ENCODE results near the gene NTMT1.
A peak's percentile ranks its signal among the peaks of the same experiment; 100 is the strongest.

Gene NTMT1

DNA sequence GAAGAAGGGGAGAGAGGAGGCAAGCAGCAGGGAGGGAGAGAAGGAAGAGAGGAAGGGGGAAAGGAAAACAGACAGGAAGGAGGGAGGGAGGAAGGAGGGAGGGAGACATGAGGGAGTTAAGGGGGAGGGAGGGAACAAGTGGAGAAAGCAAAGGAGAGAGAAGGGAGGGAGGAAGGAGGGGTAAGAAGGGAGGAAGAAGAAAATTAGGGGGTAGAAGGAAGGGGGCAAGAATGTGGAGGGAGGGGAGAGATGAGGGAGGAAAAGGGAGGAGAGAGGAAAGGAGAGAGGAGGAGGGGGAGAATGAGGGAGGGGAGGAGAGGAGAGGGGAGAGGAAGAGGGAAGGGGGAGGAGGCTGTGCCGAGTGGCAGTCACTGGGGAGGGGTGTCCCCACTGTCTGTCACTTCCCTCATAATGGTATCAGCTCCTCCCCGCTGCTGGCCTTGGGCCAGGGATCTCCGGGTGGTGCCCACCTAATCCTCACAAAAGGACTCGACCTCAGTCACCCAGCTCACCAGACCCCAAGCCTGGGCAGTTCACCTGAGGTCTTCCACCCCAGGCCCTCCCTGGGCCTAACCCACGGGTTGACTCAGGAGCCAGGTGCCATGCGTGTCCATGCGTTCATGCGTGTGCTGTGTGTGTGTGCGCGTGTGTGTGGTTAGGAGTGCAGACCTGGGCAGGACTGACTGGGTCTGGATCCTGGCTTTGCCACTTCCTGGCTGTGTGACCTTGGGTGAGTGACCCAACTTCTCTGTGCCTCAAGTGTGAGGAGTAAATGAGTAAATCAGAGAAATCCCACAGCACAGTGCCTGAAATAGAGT, 23.2 kb upstream of the NTMT1 start:
- no peak overlapping the region for H2BK120ac ChIP-seq (ENCODE audit: low read depth, low read length)
- H3K56ac ChIP-seq (ENCODE audit: low read length), result peak overlapping the region; percentile 93
- H4K8ac ChIP-seq (ENCODE audit: low read depth, low read length), result no peak overlapping the region
- H3K9ac ChIP-seq (ENCODE audit: low read length), result peak overlapping the region; percentile 66
- H2BK15ac ChIP-seq (replicated peaks; ENCODE audit: low read depth), result no peak overlapping the region
- no peak overlapping the region for H3K23ac ChIP-seq (ENCODE audit: low read length)
- peak overlapping the region; percentile 44 for H3K27ac ChIP-seq (ENCODE audit: low read depth, low read length)
- H3K79me2 ChIP-seq (ENCODE audit: control insufficient read depth, insufficient read depth, low read length), result no peaks in the 10 kb centered on the region
- peak overlapping the region; percentile 16 for H3K4me2 ChIP-seq (ENCODE audit: low read length)
- H3K27me3 ChIP-seq (ENCODE audit: insufficient read depth, low read length, poor library complexity), result no peaks in the 10 kb centered on the region
- peak; percentile 76 for DNase-seq
- no peaks in the 10 kb centered on the region for H3K36me3 ChIP-seq (ENCODE audit: control insufficient read depth, insufficient read depth, low read length)
- H3K4me3 ChIP-seq (ENCODE audit: low read length), result no peak overlapping the region
- H3K4me1 ChIP-seq (ENCODE audit: control insufficient read depth, low read depth, low read length), result peaks cover 15% of the 10 kb centered on the region
- peak overlapping the region; percentile 21 for H3K4ac ChIP-seq (ENCODE audit: low read depth, low read length)
- H2BK5ac ChIP-seq (ENCODE audit: low read length), result peak overlapping the region; percentile 96
- no CpG with 5 or more reads among the region's 10 CpGs for WGBS (ENCODE audit: extremely low coverage, insufficient coverage, low lambda C conversion rate)
- H2AK5ac ChIP-seq (ENCODE audit: low read length), result peak overlapping the region; percentile 100
- no peaks in the 10 kb centered on the region for H3K79me1 ChIP-seq (ENCODE audit: low read length)
- H3K18ac ChIP-seq (ENCODE audit: low read length), result peak overlapping the region; percentile 0
- H4K5ac ChIP-seq (ENCODE audit: low read length), result no peak overlapping the region

DNA sequence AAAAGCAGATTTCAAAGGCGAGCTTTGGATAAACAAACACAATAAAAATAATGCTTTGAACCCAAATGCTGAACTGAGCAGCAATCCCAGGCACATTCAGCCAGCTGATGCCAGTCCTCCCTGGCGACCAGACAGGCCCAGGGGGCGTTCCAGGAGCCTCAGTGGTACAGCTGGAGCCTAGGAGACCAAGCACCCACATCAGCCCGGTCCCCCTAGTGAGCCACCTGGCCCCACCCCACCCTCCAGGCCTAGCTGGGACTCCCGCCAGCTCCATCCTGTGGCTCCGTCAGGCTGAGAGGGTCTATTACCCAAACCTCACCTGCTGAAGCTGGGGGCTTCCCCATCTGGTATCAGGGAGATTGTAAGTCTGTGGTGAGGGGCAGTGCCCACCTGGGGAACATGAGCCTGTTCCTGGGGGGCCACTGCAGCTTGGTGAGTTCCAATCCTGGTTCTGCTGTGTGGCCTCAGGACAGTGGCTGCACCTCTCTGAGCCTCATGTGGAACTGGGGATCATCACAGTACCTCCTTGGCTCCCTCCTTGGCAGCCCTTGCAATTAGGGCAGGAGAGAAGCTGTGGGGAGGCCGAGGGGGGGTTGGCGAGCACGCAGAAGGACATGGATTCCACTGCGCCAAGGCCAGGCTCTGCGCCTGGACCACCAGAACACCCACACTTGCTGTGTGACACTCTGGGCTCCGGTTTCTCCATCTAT, 21.8 kb upstream of the NTMT1 start:
- no peak overlapping the region for H3K4me2 ChIP-seq (ENCODE audit: low read length)
- H2AK5ac ChIP-seq (ENCODE audit: low read length), result peak overlapping the region; percentile 99
- DNase-seq, result no peak
- H3K23ac ChIP-seq (ENCODE audit: low read length), result peak overlapping the region; percentile 66
- no peak overlapping the region for H3K4me3 ChIP-seq (ENCODE audit: low read length)
- peaks cover 9% of the 10 kb centered on the region for H3K4me1 ChIP-seq (ENCODE audit: control insufficient read depth, low read depth, low read length)
- H4K5ac ChIP-seq (ENCODE audit: low read length), result no peak overlapping the region
- peak overlapping the region; percentile 13 for H3K9ac ChIP-seq (ENCODE audit: low read length)
- H3K36me3 ChIP-seq (ENCODE audit: control insufficient read depth, insufficient read depth, low read length), result no peaks in the 10 kb centered on the region
- H4K8ac ChIP-seq (ENCODE audit: low read depth, low read length), result no peak overlapping the region
- WGBS (ENCODE audit: extremely low coverage, insufficient coverage, low lambda C conversion rate), result no CpG with 5 or more reads among the region's 12 CpGs
- peak overlapping the region; percentile 17 for H2BK120ac ChIP-seq (ENCODE audit: low read depth, low read length)
- H3K79me1 ChIP-seq (ENCODE audit: low read length), result no peaks in the 10 kb centered on the region
- H3K18ac ChIP-seq (ENCODE audit: low read length), result peak overlapping the region; percentile 31
- H3K56ac ChIP-seq (ENCODE audit: low read length), result peak overlapping the region; percentile 78
- peak overlapping the region; percentile 21 for H3K4ac ChIP-seq (ENCODE audit: low read depth, low read length)
- H3K79me2 ChIP-seq (ENCODE audit: control insufficient read depth, insufficient read depth, low read length), result no peaks in the 10 kb centered on the region
- peak overlapping the region; percentile 23 for H2BK15ac ChIP-seq (replicated peaks; ENCODE audit: low read depth)
- peak overlapping the region; percentile 70 for H2BK5ac ChIP-seq (ENCODE audit: low read length)
- no peaks in the 10 kb centered on the region for H3K27me3 ChIP-seq (ENCODE audit: insufficient read depth, low read length, poor library complexity)
- no peak overlapping the region for H3K27ac ChIP-seq (ENCODE audit: low read depth, low read length)

DNA sequence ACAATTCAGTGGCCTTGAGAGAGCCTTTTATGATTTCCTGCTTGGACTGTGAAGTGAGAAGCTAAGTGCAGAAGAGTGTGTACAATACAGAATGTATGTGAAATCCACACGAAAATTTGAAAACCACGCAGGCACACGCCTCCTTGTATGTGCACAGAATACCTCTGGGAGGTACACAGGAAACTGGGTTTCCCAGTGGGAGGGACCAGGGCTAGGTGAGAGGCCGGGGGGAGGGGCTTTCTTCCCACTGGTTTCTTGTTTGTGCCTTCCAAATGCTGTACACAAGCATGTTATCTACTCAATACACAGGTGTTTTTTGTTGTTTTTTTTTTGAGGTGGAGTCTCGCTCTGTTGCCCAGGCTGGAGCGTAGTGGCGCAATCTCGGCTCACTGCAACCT, 21.2 kb upstream of the NTMT1 start:
- H3K4me3 ChIP-seq (ENCODE audit: low read length), result no peak overlapping the region
- H2BK15ac ChIP-seq (replicated peaks; ENCODE audit: low read depth), result no peak overlapping the region
- no peaks in the 10 kb centered on the region for H3K27me3 ChIP-seq (ENCODE audit: insufficient read depth, low read length, poor library complexity)
- no peaks in the 10 kb centered on the region for H3K36me3 ChIP-seq (ENCODE audit: control insufficient read depth, insufficient read depth, low read length)
- no peak overlapping the region for H3K27ac ChIP-seq (ENCODE audit: low read depth, low read length)
- H3K56ac ChIP-seq (ENCODE audit: low read length), result peak overlapping the region; percentile 78
- H2BK5ac ChIP-seq (ENCODE audit: low read length), result peak overlapping the region; percentile 70
- peak overlapping the region; percentile 99 for H2AK5ac ChIP-seq (ENCODE audit: low read length)
- DNase-seq, result no peak
- H3K4me1 ChIP-seq (ENCODE audit: control insufficient read depth, low read depth, low read length), result peaks cover 11% of the 10 kb centered on the region
- no peak overlapping the region for H2BK120ac ChIP-seq (ENCODE audit: low read depth, low read length)
- no peak overlapping the region for H3K4me2 ChIP-seq (ENCODE audit: low read length)
- no peak overlapping the region for H4K5ac ChIP-seq (ENCODE audit: low read length)
- H3K4ac ChIP-seq (ENCODE audit: low read depth, low read length), result no peak overlapping the region
- no peak overlapping the region for H4K8ac ChIP-seq (ENCODE audit: low read depth, low read length)
- WGBS (ENCODE audit: extremely low coverage, insufficient coverage, low lambda C conversion rate), result no CpG with 5 or more reads among the region's 8 CpGs
- peak overlapping the region; percentile 66 for H3K23ac ChIP-seq (ENCODE audit: low read length)
- H3K79me2 ChIP-seq (ENCODE audit: control insufficient read depth, insufficient read depth, low read length), result no peaks in the 10 kb centered on the region
- no peak overlapping the region for H3K18ac ChIP-seq (ENCODE audit: low read length)
- H3K9ac ChIP-seq (ENCODE audit: low read length), result no peak overlapping the region
- no peaks in the 10 kb centered on the region for H3K79me1 ChIP-seq (ENCODE audit: low read length)

DNA sequence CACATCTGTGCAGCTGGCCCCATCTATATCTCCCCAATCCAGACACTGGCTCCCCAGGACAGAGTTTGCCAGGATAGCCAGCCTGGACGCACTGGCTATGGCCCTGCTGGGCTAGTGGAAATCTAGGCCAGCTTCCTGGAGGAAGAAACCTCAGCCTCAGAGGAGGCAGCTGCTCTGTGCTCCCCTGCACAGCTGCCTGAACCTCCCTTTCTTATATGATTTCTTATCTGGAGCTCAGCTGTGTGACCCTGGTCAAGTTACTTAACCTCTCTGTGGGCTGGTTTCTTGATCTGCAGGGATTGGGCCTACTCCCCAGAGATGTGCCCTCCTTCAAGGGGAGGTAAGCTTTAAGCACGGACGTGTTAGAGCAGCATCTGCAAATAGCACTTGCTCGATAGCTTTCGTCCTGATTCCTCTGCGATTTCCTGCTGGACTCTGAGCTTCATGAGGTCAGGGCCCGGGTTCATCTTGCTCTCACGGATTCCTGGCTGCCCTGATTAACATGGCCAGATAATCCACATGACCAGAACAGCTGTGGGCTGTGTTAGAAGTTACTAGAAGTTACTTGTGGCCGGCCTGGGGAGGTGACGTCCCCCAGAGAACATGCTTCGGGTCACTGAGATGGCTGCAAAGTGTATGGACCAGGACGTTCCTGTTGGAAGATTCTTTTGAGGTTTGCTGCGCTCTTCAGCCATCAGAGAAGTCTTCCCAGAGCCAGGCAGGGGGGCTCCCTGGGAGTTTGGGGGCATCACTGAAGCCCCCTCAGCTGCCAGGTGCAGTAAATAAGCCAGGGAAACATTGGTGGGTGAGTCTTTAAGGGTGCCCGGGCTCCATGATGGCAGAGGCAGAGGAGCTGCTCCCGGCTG, 19.6 kb upstream of the NTMT1 start:
- Histone ChIP-seq H2BK120ac (ENCODE audit: low read depth, low read length) (no peak overlapping the region), H3K9ac (ENCODE audit: low read length) (no peak overlapping the region), H3K36me3 (ENCODE audit: control insufficient read depth, insufficient read depth, low read length) (no peaks in the 10 kb centered on the region), H2AK5ac (ENCODE audit: low read length) (peak overlapping the region; percentile 99), H4K8ac (ENCODE audit: low read depth, low read length) (no peak overlapping the region), H3K27me3 (ENCODE audit: insufficient read depth, low read length, poor library complexity) (no peaks in the 10 kb centered on the region), H3K79me1 (ENCODE audit: low read length) (no peaks in the 10 kb centered on the region), H3K27ac (ENCODE audit: low read depth, low read length) (no peak overlapping the region), H3K23ac (ENCODE audit: low read length) (peak overlapping the region; percentile 66), H4K5ac (ENCODE audit: low read length) (no peak overlapping the region), H3K56ac (ENCODE audit: low read length) (peak overlapping the region; percentile 81), H3K79me2 (ENCODE audit: control insufficient read depth, insufficient read depth, low read length) (no peaks in the 10 kb centered on the region), H3K4me2 (ENCODE audit: low read length) (no peak overlapping the region), H3K18ac (ENCODE audit: low read length) (peak overlapping the region; percentile 15), H3K4me1 (ENCODE audit: control insufficient read depth, low read depth, low read length) (peaks cover 12% of the 10 kb centered on the region), H3K4ac (ENCODE audit: low read depth, low read length) (peak overlapping the region; percentile 61), H2BK5ac (ENCODE audit: low read length) (peak overlapping the region; percentile 11), H3K4me3 (ENCODE audit: low read length) (no peak overlapping the region), H2BK15ac (replicated peaks; ENCODE audit: low read depth) (peak overlapping the region; percentile 27)
- no CpG with 5 or more reads among the region's 15 CpGs for WGBS (ENCODE audit: extremely low coverage, insufficient coverage, low lambda C conversion rate)
- DNase-seq, result no peak

DNA sequence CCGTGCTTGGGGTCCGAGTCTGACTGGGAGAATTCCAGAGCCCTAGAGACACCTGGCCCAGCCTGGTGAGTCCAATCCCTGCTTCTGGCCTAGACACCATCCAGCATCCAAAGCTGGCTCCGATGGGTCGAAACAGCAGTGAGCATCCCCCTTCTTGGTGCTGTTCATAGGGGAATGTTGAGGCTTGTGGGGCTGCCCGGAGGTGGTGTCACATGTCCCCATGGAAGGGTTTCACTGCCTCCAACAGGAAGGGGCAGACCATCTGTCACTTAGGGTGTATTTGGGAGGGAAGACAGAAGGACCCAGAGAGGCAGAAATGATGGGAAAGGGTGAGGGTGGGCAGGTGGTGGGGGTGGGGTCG, 19.0 kb upstream of the NTMT1 start:
- Histone ChIP-seq H3K4ac (ENCODE audit: low read depth, low read length) (peak overlapping the region; percentile 61), H2AK5ac (ENCODE audit: low read length) (peak overlapping the region; percentile 68), H4K8ac (ENCODE audit: low read depth, low read length) (no peak overlapping the region), H3K9ac (ENCODE audit: low read length) (peak overlapping the region; percentile 13), H3K23ac (ENCODE audit: low read length) (no peak overlapping the region), H4K5ac (ENCODE audit: low read length) (no peak overlapping the region), H3K79me2 (ENCODE audit: control insufficient read depth, insufficient read depth, low read length) (no peaks in the 10 kb centered on the region), H3K36me3 (ENCODE audit: control insufficient read depth, insufficient read depth, low read length) (no peaks in the 10 kb centered on the region), H3K27me3 (ENCODE audit: insufficient read depth, low read length, poor library complexity) (no peaks in the 10 kb centered on the region), H3K79me1 (ENCODE audit: low read length) (no peaks in the 10 kb centered on the region), H2BK5ac (ENCODE audit: low read length) (peak overlapping the region; percentile 11), H3K18ac (ENCODE audit: low read length) (peak overlapping the region; percentile 15), H3K4me1 (ENCODE audit: control insufficient read depth, low read depth, low read length) (peaks cover 12% of the 10 kb centered on the region), H3K27ac (ENCODE audit: low read depth, low read length) (no peak overlapping the region), H3K4me2 (ENCODE audit: low read length) (no peak overlapping the region), H2BK15ac (replicated peaks; ENCODE audit: low read depth) (no peak overlapping the region), H3K56ac (ENCODE audit: low read length) (peak overlapping the region; percentile 81), H3K4me3 (ENCODE audit: low read length) (no peak overlapping the region), H2BK120ac (ENCODE audit: low read depth, low read length) (no peak overlapping the region)
- no CpG with 5 or more reads among the region's 6 CpGs for WGBS (ENCODE audit: extremely low coverage, insufficient coverage, low lambda C conversion rate)
- DNase-seq, result no peak

All from mesendoderm (in vitro differentiated cells).